A204.1 (cell line): Measurements from ENCODE around the gene ABCB9.
"Not testable (repeated sequence)": the region's sequence is repeated elsewhere in the genome, so short reads cannot be mapped to it uniquely, and the experiment has no call there.

Experiments
- FAIRE-seq: peaks from 2 replicates; lab custom pipeline; 2012; peaks lifted over from hg19 to GRCh38; lab: Jason Lieb, UNC

Gene ABCB9

DNA sequence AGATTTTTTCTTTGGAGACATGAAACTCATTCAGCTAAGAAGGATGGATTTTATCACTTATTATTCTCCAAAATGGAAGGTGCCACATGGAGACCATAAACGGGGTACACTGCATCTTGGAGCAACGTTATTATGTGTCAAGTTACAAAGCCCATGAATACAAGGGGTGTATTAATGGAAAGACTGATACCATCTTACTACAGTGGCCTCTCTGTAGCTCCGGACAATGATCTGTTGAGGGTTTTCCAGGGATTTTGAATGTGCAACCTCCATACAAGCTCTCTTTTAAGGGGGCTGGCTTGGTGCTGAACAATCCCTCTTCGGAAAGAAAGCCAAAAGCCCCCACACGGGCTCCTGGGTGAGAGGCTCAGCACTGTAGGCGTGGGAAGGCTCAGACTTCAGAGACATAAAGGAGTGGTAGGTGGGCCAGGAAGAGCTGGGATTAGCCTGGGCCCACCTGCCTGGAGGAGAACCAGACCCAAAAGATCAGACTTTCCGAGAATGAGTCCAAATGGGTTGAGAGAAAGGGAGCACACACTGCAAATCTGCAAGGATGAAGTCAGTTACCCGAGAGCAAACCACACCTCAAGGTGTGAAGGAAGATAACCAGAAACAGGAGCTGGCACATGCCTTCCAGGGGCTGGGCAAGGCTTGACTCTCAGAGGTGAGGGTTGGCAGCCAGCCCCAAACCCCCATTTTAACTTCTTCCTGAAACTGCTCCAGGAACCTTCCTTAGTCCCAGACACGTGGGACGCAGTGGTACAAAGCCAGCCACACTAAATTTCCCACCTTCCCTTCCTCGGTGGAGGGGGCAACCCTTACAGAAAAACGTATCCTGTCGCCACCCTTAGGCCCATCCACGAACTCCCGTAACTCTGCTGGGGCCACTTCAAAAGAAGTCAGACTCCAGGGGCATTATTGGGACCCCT, 71.8 kb downstream of the ABCB9 start:
- no peak for FAIRE-seq

DNA sequence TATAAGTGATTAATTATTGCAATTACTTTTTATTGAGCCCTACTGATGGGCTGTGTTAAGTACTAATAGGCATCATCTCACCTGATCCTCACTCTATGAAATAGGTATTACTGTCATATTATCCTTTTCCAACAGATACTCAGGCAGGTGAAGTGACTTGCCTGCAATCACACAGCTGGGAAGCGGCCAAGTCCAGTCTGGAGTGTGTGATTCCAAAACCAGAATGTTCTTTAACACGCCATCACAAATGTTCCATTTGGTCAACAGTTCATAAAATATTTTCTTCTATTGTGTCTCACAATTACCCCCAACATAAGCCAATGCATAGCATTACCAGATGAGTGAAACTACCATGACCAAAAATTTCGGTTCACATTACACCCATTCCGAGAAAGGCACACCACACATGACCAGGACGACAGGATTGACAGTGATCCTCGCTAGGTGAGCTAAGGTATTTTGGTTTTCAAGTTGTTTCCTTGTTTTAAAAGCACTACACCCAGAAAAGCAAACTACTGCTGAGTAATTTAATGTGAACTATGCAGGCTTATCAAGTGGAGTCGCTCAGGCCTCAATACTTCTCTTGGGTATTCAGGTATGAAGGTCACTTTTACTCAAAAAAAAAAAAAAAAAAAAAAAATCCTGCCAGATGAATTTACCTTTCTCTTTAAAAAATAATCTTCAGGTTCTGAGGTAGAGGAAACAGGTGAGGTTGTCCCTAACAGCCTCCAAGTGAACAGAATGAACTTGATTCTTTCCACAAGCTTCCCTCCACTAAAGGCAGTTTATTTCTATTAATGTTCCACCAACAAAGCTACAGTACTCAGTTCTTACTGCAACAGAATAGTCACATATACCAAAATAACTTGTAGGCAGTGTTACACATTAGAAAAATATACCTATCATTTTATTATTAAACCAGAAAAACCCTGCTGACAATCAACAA, 72.8 kb downstream of the ABCB9 start:
- FAIRE-seq, result no peak

DNA sequence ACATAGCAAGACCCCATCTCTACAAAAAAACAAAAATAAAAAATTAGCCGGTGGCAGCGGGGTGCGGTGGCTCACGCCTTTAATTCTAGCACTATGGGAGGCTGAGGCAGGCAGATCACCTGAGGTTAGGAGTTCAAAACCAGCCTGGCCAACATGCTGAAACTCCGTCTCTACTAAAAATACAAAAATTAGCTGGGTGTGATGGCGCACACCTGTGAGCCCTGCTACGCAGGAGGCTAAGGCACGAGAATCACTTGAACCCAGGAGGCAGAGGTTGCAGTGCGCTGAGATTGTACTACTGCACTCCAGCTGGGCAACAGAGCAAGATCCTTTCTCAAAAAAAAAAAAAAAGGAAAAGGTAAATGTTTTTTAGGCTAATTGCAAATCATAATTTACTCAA, 73.5 kb downstream of the ABCB9 start:
- FAIRE-seq, result not testable (repeated sequence)

DNA sequence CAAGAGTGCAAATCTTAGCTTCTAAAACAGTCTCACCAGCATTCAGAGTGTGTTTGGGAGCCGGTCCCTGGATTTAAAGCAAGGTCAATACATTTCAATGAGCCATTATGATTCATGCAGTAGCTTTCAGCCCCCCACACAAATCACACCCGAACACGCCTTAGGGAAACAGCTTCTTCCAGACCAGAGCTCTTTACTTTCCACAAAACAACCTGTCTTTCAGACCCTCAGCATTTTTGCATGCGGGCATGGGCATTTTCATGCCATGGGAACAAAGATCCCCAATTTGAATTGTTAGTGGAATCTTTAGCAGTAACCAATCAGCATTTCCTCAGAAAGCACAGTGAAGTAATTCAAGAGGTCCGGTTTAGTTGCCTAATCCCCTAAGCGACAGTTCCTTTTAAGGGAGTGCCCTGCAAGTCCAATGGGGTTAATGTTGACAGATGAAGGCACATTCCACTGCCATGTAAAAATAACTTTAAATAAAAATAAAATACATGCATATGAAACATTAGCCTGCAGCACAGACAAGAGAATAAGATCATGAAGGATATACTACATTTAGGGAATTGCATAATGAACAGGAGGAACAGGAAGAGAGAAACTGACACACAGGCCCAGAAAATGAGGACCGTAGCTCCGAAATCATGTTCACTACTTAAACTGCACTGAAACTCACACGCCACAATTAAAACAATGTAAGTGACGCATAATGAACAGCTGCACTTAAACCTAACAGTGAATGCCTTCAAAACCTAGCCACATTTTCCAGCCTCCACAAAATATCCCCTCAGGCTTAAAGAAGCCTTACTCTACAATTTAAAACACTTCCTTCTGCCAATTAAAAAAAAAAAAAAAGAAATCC, 74.4 kb downstream of the ABCB9 start:
- FAIRE-seq, result no peak

DNA sequence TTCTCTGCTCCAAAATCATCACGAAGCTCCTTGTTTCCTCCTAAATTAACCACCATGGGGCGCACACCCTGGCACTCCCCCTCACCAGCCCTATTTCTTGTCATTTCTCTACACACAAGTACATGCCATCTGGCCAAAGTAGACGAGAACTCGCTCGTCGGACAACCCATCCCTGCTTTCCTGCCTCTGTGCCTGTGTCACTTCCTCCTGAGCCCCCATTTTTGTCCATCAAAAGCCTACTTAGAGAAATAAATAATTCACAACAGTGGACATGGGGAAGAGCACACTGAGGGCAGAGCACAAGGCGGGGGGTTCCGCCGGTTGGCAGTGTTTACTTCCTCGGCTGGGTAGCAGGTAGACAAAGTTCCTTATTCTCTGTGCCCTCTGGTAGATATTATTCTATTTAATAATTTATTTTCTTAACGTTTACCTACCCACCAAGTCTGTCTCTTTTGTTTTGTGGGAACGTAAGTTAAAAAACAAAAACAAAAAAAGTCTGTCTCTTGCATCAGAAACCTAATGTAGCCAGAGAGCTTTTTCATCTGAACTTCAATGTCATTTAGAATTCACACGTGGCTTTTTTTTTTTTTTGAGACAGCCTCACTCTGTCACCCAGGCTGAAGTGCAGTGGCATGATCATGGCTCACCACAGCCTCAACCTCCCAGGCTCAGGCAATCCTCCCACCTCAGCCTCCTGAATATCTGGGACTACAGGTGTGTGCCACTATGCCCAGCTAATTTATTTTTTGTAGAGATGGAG, 76.3 kb downstream of the ABCB9 start:
- no peak for FAIRE-seq

DNA sequence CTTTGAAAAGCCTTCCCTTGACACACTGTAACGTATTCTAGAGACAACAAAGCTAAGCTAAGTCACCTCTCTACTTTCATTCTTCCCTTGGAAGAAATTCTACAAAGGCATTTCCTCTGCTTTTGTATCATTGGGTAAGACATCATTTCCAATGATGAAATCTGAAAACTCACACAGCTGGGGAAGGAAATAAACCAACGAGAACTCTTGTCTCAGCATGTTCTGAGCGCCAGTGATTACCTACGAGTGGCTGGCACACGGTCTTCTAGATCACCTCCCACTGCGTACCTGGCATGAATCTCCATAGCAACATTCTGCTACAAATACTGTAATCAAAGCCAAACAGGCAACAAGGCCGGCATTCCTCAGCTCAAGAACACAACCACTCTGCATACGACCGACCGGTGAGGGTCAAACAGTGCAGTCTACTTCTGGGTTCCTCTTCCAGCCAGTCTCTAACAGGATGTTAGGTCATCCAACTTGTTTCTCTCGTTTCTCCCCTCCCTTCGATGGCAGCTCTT, 78.0 kb downstream of the ABCB9 start:
- no peak for FAIRE-seq

DNA sequence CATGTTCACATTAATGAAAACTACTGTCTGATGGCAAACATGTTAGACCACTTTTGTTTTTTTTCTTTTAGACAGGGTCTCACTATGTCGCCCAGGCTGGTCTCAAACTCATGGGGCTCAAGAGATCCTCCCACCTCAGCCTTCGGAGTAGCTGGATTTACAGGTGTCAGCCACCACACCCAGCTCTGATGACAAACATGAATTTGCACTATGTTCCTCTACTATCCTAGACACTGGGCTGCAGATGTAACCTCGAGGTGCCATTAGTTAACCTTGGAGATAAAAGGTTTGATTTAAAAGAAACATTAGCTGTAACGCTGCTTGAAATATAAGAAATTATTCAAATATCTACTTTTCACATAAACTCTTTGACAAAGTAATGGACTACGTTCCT, 78.4 kb downstream of the ABCB9 start:
- FAIRE-seq, result no peak

DNA sequence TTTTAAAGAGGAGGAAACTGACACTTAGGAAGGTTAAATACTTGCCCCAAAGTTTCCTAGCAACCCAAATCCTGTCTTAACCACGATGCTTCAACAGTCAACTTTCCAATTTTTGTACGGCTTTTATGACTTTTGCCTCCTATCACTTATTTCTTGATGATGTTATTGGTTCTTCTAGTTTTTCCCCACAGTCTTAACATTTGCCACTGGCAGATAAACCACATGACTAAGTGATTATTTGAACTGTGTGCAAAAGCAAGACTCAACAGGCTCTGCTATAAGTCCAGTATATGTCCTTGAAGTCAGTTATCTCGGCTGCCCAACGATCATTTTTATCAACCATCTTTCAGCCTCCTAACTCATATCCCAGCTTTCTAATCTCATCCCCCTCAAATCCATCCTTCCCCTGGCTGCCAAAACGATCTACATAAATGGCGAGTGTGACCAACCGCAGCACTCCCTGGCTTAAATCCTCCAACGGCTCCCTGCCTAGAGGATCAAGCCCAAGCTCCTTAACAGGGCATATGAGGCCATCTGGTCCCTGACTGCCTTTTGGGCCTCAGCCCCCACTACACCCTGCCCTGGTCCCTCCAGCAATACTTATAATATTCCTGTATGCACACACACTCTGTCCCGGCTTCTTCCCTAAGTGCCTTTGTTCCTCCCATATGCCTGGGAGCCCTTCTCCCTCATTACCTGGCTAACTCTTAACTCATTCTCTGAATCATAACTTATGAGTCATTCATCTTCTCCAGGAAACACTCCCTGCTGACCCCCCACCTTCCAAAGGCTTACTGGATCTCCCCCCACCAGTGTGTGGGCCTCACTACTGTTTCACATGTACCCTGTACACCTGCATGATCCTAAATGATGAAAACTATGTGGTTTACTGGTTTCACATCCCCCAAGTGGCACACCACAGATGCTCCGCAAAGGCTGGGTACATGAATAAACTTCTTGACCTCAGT, 79.1 kb downstream of the ABCB9 start:
- no peak for FAIRE-seq

DNA sequence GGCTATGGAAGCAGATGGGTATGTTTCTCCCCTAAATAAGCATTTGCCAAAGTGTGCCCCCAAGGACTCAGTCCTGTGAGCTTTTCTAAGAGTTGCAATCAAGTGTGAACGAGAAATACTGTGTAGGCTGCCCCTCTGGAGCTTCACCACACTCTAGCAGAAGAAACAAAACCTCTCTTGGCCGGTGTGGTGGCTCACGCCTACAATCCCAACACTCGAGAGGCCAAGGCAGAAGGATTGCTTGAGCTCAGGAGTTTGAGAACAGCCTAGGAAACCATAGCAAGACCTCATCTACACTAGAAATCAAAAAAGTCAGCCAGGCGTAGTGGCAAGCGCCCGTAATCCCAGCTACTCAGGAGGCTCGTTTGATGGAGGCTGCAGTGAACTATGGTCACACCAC, 80.1 kb downstream of the ABCB9 start:
- FAIRE-seq, result no peak

DNA sequence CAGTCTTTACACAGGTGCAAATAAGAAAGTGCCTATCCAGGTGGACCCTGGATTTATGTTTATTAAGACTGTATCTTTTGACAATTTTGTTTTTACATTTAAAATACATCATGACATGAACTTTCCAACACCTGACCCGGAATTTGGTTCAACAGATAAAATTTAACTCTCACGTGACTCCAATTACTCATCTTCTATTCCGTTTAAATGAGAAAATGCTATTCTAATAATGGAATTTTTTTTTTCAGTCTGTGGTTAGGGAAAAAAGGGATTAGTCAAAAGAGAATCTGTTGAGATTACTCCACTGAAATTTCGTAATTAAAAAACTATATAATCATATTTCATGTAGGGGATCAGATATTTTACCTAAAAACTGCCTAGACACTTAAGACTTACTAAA, 81.4 kb downstream of the ABCB9 start:
- FAIRE-seq, result no peak

DNA sequence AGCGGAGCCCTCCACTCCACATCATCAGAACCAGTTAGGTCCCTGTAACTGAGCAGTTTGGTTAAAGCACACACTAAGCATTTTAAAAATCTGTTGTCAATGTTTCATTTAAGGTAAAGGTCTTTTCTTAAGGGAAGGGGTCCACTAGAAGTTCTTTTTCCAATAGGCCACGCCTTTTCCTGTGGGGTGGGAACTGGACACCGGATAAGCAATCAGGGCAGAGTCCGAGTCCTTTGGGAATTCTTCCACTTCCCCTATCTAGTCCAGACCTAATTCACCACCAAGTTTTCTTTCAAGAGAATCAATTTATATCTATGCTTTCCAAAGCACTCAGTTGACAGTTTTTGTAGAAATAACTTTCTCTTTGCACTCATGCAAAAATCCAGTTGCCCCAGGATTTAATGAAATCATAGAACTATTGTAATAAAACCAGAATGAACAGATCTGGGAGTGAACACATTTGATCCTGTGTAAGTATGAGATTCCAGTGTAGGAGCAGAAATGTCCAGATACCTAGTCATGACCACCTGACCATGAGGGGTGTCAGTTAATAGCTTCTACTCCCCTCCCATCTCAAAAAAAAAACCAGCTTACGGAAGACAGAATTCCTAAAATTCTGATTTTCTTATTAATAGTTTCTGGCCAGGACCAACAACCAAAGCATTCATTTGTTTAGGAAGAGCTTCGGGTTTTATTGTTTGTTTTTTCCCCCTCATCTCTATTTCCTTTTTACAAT, 82.0 kb downstream of the ABCB9 start:
- FAIRE-seq, result no peak

DNA sequence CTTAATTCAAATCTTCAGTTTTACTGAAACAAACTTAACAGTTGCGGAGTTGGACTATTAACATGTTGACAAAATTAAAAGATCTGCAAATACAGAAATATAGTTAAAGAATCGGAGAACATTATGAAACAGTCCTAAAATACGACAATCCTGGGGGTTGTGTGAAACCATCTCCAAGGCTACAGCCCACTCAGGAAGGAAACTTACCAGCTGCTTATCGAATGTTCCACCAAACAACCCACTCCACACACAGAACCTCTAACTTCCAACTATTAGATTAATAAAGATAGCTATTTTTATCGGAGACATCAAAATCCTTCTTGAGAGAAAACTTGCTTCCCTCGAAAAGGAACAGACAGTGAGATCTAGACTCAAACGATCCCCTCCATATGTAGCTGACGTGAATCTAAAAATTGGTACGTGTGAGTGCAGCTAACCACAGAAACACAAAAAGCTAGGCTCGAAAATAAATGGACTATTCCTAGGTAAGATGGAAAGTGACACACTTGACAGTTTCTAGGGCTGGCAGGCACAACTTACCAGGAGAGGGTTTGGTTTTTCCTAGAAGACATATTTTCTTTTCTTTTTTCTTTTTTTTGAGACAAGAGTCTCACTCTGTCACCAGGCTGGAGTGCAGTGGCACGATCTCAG, 83.2 kb downstream of the ABCB9 start:
- no peak for FAIRE-seq

DNA sequence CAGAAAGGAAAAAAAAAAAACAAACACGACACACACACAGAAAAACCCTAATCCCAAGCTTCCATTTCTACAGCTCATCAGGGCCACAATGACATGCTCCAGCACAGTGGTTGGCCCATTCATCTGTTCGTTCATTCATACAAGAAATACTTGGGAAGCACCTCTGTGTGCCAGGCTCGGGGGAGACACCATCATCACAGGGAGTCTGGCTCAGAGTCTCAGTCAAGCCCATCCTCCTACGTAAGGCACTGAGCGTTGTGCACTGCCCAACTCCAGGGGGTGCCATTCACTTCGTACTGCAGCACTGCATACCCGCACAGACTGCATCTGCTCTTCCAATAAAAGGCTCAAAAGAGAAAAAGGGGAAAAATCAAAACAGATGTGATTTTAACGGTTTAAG, 85.6 kb downstream of the ABCB9 start:
- FAIRE-seq, result no peak

DNA sequence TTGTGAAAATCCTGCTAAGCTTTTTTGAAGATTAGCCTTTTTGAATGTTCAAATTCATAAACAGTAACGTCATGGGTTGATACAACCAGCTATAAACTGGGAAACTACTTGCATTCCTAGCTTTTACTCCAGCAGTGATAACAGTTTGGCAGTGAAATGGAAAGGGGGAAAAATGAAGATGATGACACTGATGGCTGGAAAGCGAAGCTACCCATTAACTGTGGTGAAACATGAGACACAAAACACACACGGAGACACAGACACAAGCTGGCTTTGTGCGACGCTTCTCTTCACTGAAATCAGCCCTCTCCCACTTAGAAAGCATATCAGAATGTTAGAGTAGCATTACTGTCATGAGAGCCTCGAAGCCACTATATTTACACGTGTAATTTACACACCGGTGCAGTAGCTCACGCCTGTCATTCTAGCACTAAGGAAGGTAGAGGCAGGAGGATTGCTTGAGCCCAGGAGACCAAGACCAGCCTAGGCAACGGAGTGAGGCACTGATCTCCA, 86.1 kb downstream of the ABCB9 start:
- FAIRE-seq, result no peak
